ENCODE data around the gene UBXN11.

DNA sequence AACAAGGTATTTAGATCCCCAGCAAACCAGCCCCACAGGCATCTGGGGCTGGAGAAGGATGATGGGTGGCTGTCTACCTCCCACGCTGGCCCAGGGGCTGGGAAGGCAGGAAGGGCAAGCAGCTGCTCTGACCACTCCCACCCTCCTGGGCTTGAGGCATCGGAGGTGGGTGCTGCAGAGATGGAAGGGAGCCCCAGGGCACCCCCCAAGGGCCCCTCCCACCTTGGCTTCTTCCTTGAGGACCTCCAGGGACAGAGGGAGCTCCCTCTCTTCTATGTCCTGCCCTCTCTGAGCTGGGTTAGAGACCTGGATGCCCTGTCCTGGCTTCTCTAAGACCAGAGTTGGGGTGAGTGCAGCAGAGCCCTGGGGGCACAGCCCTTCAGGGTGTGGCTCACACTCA, 14.5 kb upstream of the UBXN11 start:
- TF ChIP-seq, protein P1, sequence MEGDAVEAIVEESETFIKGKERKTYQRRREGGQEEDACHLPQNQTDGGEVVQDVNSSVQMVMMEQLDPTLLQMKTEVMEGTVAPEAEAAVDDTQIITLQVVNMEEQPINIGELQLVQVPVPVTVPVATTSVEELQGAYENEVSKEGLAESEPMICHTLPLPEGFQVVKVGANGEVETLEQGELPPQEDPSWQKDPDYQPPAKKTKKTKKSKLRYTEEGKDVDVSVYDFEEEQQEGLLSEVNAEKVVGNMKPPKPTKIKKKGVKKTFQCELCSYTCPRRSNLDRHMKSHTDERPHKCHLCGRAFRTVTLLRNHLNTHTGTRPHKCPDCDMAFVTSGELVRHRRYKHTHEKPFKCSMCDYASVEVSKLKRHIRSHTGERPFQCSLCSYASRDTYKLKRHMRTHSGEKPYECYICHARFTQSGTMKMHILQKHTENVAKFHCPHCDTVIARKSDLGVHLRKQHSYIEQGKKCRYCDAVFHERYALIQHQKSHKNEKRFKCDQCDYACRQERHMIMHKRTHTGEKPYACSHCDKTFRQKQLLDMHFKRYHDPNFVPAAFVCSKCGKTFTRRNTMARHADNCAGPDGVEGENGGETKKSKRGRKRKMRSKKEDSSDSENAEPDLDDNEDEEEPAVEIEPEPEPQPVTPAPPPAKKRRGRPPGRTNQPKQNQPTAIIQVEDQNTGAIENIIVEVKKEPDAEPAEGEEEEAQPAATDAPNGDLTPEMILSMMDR (IDR thresholded peaks at IDR 0.05): no peak
- TF ChIP-seq POLR2A (IDR thresholded peaks at IDR 0.05): no peak

Measured in heart left ventricle (tissue), 13 donors.